MCF 10A (cell line): ENCODE data around the gene ADGRG7. TPM values are rescaled to one million over a fixed set of nuclear protein-coding genes. Genes with fewer than 3 reads are reported as not detected.

Experiments used
- BruUV-seq: library from RNA; stranded (reverse); fragments of 400-500 nt; replicated peaks from 2 replicates; lab custom pipeline; 2021; lab: Mats Ljungman, UMichigan
- CTCF ChIA-PET: fragments of 300-600 bp; sonication (Branson Sonifier 250); formaldehyde crosslinking; extraction: SDS; loops from one replicate; lab custom pipeline; 2021; ENCODE audit warnings: antibody characterized with exemption, inconsistent platforms; lab: Yijun Ruan, JAX
- POLR2A ChIA-PET: fragments of 300-600, 350-650 bp; sonication (Branson Sonifier 250); formaldehyde crosslinking; extraction: SDS; loops from one replicate; lab custom pipeline; 2020; ENCODE audit warnings: antibody characterized with exemption, inconsistent platforms; lab: Yijun Ruan, JAX
- DNase-seq: peaks from one replicate; pipeline ENCODE4 v3.0.0-alpha.2; 2018; ENCODE audit not compliant: unreplicated experiment
- H3K27ac Mint-ChIP-seq: one replicate; pipeline ENCODE4 v1.8.0; 2022; ENCODE audit warnings: mild to moderate bottlenecking, low read depth, mixed read lengths; ENCODE audit not compliant: unreplicated experiment
- H3K27me3 Mint-ChIP-seq: one replicate; pipeline ENCODE4 v1.8.0; 2022; ENCODE audit warnings: mixed read lengths; ENCODE audit not compliant: insufficient read depth, unreplicated experiment
- H3K36me3 Mint-ChIP-seq: one replicate; pipeline ENCODE4 v1.8.0; 2022; ENCODE audit warnings: mild to moderate bottlenecking, moderate library complexity, mixed read lengths; ENCODE audit not compliant: insufficient read depth, unreplicated experiment
- H3K4me1 Mint-ChIP-seq: one replicate; pipeline ENCODE4 v1.8.0; 2022; ENCODE audit warnings: mixed read lengths; ENCODE audit not compliant: insufficient read depth, unreplicated experiment
- H3K4me3 Mint-ChIP-seq: one replicate; pipeline ENCODE4 v1.8.0; 2022; ENCODE audit warnings: mild to moderate bottlenecking, moderate library complexity, mixed read lengths; ENCODE audit not compliant: unreplicated experiment
- H3K9me3 Mint-ChIP-seq: one replicate; pipeline ENCODE4 v1.8.0; 2022; ENCODE audit warnings: mixed read lengths; ENCODE audit not compliant: unreplicated experiment
- CTCF ChIP-seq: fragments of 200-600 bp; IDR thresholded peaks from one replicate; pipeline ENCODE4 v1.8.0; 2022; ENCODE audit warnings: antibody characterized with exemption, mild to moderate bottlenecking; ENCODE audit not compliant: unreplicated experiment
- intact Hi-C: fragments of 100-400 bp; cut with micrococcal nuclease; formaldehyde crosslinking; loops from 2 replicates; pipeline ENCODE4 v1.14.1; 2022
- total RNA-seq: library from RNA; stranded (reverse); gene quantifications from 2 replicates; pipeline ENCODE4 v1.2.3, GENCODE V29; 2022

ADGRG7 gene
- total RNA-seq, 1 experiment from 2014 or later, result not detected

- Mint-ChIP-seq H3K9me3 (peaks cover 6% of the 10 kb centered on the region), H3K36me3 (no peaks in the 10 kb centered on the region), H3K27ac (no peak overlapping the region), H3K27me3 (no peaks in the 10 kb centered on the region), H3K4me3 (no peak overlapping the region), H3K4me1 (no peaks in the 10 kb centered on the region)
- ChIA-PET POLR2A (no interaction called here), CTCF (interaction anchor here (0.6 to 1.1 kb wide), 2 partner anchors 167 to 724 kb away, joined by 3 to 4 read pairs; no protein-coding TSS in a partner anchor)
- no peak for TF ChIP-seq CTCF
- intact Hi-C loops, result no loop called here
- DNase-seq, result no peak
- BruUV-seq, result no TSS peak
These were observed 20.2 kb downstream of the ADGRG7 start for GRCh38 chr3:100629421-100630127.

- Mint-ChIP-seq H3K4me3 (no peak overlapping the region), H3K9me3 (no peaks in the 10 kb centered on the region), H3K4me1 (no peaks in the 10 kb centered on the region), H3K36me3 (no peaks in the 10 kb centered on the region), H3K27ac (no peak overlapping the region), H3K27me3 (no peaks in the 10 kb centered on the region)
- intact Hi-C loops, result no loop called here
- BruUV-seq, result no TSS peak
- POLR2A ChIA-PET, result interaction anchor here (0.9 kb wide), 1 partner anchor 27 kb away, joined by 3 read pairs; no protein-coding TSS in a partner anchor
- no peak for DNase-seq
- no peak for TF ChIP-seq CTCF
- CTCF ChIA-PET, result interaction anchor here (1.1 kb wide), 1 partner anchor 168 kb away, joined by 4 read pairs; no protein-coding TSS in a partner anchor
These were observed 21.3 kb downstream of the ADGRG7 start for GRCh38 chr3:100630664-100631063.

- DNase-seq, result no peak
- POLR2A ChIA-PET, result interaction anchor here (0.9 kb wide), 1 partner anchor 28 kb away, joined by 3 read pairs; no protein-coding TSS in a partner anchor
- Mint-ChIP-seq H3K27ac (no peak overlapping the region), H3K36me3 (no peaks in the 10 kb centered on the region), H3K4me1 (no peaks in the 10 kb centered on the region), H3K27me3 (no peaks in the 10 kb centered on the region), H3K9me3 (no peaks in the 10 kb centered on the region), H3K4me3 (no peak overlapping the region)
- no TSS peak for BruUV-seq
- intact Hi-C loops, result no loop called here
- no peak for TF ChIP-seq CTCF
- CTCF ChIA-PET, result no interaction called here
These were observed 21.8 kb downstream of the ADGRG7 start for GRCh38 chr3:100631236-100631635.

- H3K4me1 Mint-ChIP-seq, result no peaks in the 10 kb centered on the region
- TF ChIP-seq CTCF, result no peak
- intact Hi-C loops, result loop anchor here (1.0 kb wide), 1 partner anchor 171 kb away; no protein-coding TSS in a partner anchor
- BruUV-seq, result no TSS peak
- H3K27me3 Mint-ChIP-seq, result no peaks in the 10 kb centered on the region
- ChIA-PET POLR2A (interaction anchor here (0.6 to 2.0 kb wide), 5 partner anchors 16 to 233 kb away, joined by 3 to 12 read pairs (median 6); partner anchors contain the start of genes LNP1, TFG and TOMM70), CTCF (interaction anchor here (0.6 to 2.8 kb wide), 15 partner anchors 9 to 318 kb away, joined by 3 to 20 read pairs (median 4); no protein-coding TSS in a partner anchor)
- no peak overlapping the region for H3K4me3 Mint-ChIP-seq
- peak; percentile 72 for DNase-seq
- H3K27ac Mint-ChIP-seq, result no peak overlapping the region
- no peaks in the 10 kb centered on the region for H3K36me3 Mint-ChIP-seq
- H3K9me3 Mint-ChIP-seq, result no peaks in the 10 kb centered on the region
These were observed 25.3 kb downstream of the ADGRG7 start for GRCh38 chr3:100634493-100635272.
